ENCODE data around the gene KRTAP27-1.

KRTAP27-1 gene

GRCh38 chr21:30337276-30337744 is at the start of gene KRTAP27-1:
Gene KRTAP27-1, minus strand, starts transcription at chr21:30337694. Its CDS starts 26 bp downstream, at chr21:30337668.
- DNase-seq: no peak

GRCh38 chr21:30382201-30382600 is 44.7 kb upstream of the KRTAP27-1 start:
- no peak for DNase-seq

GRCh38 chr21:30372139-30372770 is 34.8 kb upstream of the KRTAP27-1 start, which contains the start of gene KRTAP13-2:
Gene KRTAP13-2, minus strand, starts transcription at chr21:30372271. Its CDS starts 58 bp downstream, at chr21:30372213.
- DNase-seq: no peak

- DNase-seq: no peak
Observed at GRCh38 chr21:30355906-30356305, 18.4 kb upstream of the KRTAP27-1 start.

GRCh38 chr21:30354308-30355005 is 17.0 kb upstream of the KRTAP27-1 start:
- no peak for DNase-seq

DNA sequence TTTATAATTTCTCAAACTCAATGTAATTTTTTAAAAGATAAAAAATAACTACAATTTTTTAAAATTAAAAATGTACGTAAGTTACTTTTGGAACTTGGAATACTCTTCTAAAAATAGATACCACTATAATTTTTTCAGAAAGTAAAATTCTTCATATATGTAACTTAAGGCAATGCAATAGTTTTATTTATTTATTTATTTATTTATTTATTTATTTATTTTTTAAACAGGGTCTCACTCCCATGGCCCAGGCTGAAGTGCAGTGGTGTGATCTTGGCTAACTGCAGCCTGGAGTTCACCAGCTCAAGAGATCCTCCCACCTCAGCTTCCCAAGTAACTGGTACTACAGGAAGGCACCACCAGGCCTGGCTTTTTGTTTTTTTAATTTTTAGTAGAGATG is 14.0 kb upstream of the KRTAP27-1 start:
- DNase-seq: no peak

DNA sequence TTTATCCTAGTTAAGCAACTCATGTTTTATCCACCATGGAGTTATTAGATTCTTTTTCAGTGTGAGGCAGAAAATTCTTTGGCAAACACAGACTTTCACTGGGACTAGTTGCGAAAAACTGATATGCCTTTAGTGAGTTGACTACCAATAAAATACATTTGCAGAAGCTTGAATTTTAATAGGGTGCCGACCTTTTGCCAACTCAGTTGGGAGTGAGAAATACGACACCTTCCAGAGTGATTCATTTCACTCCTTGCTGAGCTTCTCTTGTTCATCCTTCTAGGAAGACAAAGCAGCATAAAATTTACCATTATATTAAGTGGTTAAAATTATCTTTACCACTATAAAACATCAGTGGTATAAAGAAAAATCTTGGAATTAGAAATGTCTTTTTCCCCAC is 12.1 kb upstream of the KRTAP27-1 start:
- DNase-seq: no peak

- DNase-seq: no peak
Observed at GRCh38 chr21:30348506-30348905, 11.0 kb upstream of the KRTAP27-1 start, which contains the start of gene KRTAP23-1. Gene KRTAP23-1, minus strand, starts transcription at chr21:30348606. Its CDS starts 0 bp downstream, at chr21:30348606.

GRCh38 chr21:30345014-30345413 is 7.5 kb upstream of the KRTAP27-1 start:
- no peak for DNase-seq

DNA sequence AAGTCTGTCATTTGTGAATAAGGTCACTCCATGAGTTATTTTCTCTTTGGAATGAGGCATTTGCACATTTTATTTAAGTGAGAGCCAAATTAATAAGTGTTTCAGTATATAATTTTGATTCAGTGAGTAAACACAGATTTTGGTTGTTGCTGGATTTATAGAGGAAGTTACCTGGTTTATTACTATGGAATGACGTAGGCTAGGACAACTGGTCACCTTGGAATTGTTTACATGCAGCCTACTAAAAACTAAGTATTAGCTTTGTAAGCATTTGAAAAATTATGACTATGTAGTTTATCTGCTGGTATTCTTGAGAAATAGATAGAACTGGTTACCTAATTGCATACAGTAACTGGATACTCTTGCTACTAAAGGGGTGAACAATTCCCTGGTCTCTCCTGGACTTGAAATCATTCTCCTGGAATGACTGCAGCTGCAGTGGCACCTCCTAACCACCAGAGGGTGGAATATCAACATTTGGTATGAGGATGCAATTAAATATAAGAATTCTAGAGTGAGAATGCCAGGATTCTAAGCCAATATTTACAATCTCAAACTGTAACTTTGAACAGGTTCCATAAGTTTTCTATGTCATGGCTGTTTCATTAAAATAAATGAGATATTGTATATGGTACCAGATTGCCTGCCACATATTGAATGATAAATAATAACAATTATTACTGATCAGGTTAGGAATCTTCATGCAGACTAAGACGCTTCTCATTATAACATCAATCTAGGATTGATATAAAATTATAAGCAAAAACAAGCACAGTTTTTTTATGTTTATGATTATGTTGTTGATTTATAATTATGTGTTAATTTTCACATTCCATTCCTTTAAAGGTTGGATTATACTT is 3.5 kb upstream of the KRTAP27-1 start:
- DNase-seq: no peak

DNA sequence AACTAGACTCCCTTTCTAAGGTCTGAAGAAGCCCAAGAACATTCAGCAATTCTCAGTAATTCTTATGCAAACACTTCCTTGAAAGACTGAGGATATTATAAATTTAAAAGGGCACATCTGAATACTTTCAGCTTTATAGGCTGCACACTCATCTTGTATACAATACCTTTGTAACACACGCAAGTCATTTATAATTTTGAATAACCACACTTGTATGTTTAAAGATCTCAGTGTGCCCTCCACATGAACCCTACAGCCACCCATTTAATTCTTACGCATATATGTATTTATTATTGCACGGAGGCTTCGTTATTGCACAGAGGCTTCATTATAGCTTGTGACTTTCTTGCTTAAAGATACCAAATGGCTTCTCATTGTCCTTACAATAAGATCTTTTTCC is 1.2 kb upstream of the KRTAP27-1 start:
- DNase-seq: no peak

DNA sequence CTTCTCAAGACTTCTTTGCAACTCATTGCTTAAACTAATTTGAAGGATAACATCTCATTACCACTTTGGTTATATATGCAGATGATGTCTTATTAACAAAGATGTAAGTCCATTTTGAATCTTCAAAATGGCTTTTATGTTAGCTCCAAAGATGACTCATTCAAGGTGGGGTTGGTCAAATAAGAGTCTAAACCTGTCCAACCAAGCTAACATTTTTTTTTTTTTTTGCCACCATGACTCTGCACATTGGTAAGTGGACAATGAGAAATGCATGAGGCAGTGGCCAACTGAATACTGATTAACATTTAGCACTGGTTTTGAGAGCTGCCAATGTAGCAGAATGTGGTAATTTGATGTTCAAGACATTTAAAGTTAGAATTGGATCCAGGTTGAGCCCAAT is 278 bp upstream of the KRTAP27-1 start:
- no peak for DNase-seq

GRCh38 chr21:30336596-30336995 is 898 bp downstream of the KRTAP27-1 start:
- DNase-seq: no peak

- no peak for DNase-seq
Observed at GRCh38 chr21:30333736-30334135, 3.8 kb downstream of the KRTAP27-1 start.

GRCh38 chr21:30332681-30333080 is 4.8 kb downstream of the KRTAP27-1 start:
- DNase-seq: no peak

DNA sequence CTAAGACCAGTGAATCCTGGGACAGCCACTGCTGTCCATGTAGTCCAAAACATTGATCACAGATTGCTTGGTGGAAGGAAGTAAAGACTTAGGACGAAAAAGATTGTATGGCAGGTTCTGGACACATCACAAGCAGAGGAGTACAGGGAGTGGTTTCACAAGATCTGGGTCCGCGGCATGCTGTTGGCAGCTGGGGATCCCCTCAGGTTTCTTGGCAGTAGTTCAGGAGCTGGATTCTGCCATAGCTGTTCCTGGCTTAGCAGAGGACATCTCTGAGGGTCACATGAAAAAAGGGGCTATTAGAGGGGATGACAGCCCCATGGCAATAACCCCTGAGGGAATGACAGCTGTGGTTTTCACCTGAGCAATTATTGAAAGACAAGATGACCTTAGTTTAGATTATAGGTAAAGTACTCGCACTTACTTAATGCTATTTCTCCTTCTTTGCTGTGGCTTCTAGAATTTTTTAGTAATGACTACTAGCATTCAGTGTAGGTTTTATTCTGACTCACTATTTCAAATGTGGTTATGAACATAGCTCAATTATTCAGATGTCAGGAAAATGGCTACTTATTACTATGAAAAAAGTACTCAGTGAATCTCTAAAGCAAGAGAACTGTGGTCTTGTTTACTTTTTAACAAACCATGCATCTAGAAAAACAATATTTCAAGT is 8.2 kb downstream of the KRTAP27-1 start:
- no peak for DNase-seq

DNA sequence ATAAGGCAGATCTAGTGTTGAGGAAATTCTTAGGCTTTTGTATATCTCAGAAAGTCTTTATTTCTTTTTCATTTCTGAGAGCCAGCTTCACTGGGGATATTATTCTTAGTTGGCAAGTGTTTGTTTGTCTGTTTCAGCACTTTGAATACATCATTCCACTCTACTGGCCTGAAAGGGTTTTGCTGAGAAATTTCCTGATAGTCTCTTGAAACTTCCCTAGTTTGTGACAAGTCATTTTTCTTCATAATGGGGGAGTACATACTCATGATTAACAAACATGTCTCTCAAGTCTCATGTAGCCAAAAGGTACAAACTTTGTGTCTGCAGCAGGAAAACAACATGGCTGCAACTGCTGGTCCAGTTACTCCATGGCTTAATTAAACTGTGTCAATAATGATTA is 11.1 kb downstream of the KRTAP27-1 start:
- DNase-seq: no peak

DNA sequence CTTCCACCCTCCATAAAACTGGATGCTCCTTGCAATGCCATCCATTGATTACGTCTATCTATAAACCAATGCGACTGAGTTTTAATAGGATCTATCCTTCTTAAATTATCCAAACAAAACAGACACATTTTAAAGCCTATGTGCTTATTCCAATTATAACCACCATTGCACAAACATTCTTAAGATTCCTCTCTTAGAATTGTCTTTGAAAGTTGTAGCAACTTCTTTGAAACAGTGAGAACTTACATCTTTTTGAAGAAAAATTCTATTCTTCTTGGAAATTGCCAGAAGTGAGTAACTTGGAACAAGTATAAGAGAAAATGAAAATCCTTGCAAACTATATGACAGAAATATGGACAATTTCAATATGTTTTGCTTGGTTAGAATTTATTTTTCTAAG is 17.3 kb downstream of the KRTAP27-1 start, which contains the start of gene KRTAP26-1:
Gene KRTAP26-1, minus strand, starts transcription at position 101 of the 400 bp plus-strand sequence. CDS start 280 bp downstream, outside the sequence.
- DNase-seq: no peak

- DNase-seq: no peak
Observed at GRCh38 chr21:30315701-30316100, 21.8 kb downstream of the KRTAP27-1 start.

- no peak for DNase-seq
Observed at GRCh38 chr21:30306884-30307283, 30.6 kb downstream of the KRTAP27-1 start.

- no peak for DNase-seq
Observed at GRCh38 chr21:30305136-30305535, 32.4 kb downstream of the KRTAP27-1 start.

- no peak for DNase-seq
Observed at GRCh38 chr21:30289215-30289614, 48.3 kb downstream of the KRTAP27-1 start, which contains the start of gene KRTAP25-1. Gene KRTAP25-1, minus strand, starts transcription at chr21:30289514. Its CDS starts 24 bp downstream, at chr21:30289490.

Measured in NCI-H1105 (cell line).